ENCODE measurements around the gene MACROD1. TPM values are rescaled to one million over a fixed set of nuclear protein-coding genes. Genes with fewer than 3 reads are reported as not detected.
"Not testable (repeated sequence)": the region's sequence is repeated elsewhere in the genome, so short reads cannot be mapped to it uniquely, and the experiment has no call there.

MACROD1 gene
- total RNA-seq, 8 experiments from 2014 or later = 10.2 to 47.7 (median 16.6) TPM

GRCh38 chr11:63979426-63979825 is 186.5 kb downstream of the MACROD1 start:
- H3K27ac ChIP-seq = no peak overlapping the region
- H3K4me1 ChIP-seq (replicated peaks in 1 of 2) = peaks cover 21 to 23% of the 10 kb centered on the region in 2 donors
- H3K4me3 ChIP-seq = no peak overlapping the region
- in situ Hi-C loops (cut with MboI; ENCODE audit: low pct_unique_long_range_greater_than_20kb in 2 of 9, low sequenced_read_pairs in 9 of 9, unreplicated experiment in 9 of 9) = loop anchor here in 3 of 9 experiments (25.0 kb wide), 1 partner anchor 183 kb away; the partner anchor contains the start of gene MACROD1 (in 3 of the 3)
- WGBS, 10 experiments = 83 to 100% (median 92%) methylated on average over 1 to 2 of the region's 5 CpGs; no CpG with 5 or more reads in 7 of the 10 experiments
- no peak for ATAC-seq (replicated peaks in 6 of 8)

GRCh38 chr11:63978551-63979239 is 187.2 kb downstream of the MACROD1 start:
- H3K27ac ChIP-seq = no peak overlapping the region
- WGBS, 10 experiments = 30 to 83% (median 70%) methylated on average over 1 to 6 of the region's 10 CpGs; no CpG with 5 or more reads in 5 of the 10 experiments
- ATAC-seq (replicated peaks in 6 of 8) = no peak
- in situ Hi-C loops (cut with MboI; ENCODE audit: low pct_unique_long_range_greater_than_20kb in 2 of 9, low sequenced_read_pairs in 9 of 9, unreplicated experiment in 9 of 9) = loop anchor here in 3 of 9 experiments (25.0 kb wide), 1 partner anchor 184 kb away; the partner anchor contains the start of gene MACROD1 (in 3 of the 3)
- peaks cover 21 to 23% of the 10 kb centered on the region in 2 donors for H3K4me1 ChIP-seq (replicated peaks in 1 of 2)
- no peak overlapping the region for H3K4me3 ChIP-seq

GRCh38 chr11:63974259-63975143 is 191.4 kb downstream of the MACROD1 start, which contains the start of gene COX8A:
TSS of gene COX8A (plus strand) at chr11:63974620. CDS start at chr11:63974681, 61 bp downstream.
- WGBS, 10 experiments = 0 to 13% (median 0%) methylated on average over 2 to 22 of the region's 67 CpGs
- H3K4me1 ChIP-seq (replicated peaks in 1 of 2) = peaks cover 21 to 23% of the 10 kb centered on the region in 2 donors
- H3K4me3 ChIP-seq = peak within 1 kb of the TSS; percentile 79 to 90 (median 80)
- peak within 1 kb of the TSS; percentile 96 to 97 for H3K27ac ChIP-seq
- ATAC-seq (replicated peaks in 6 of 8) = peak; percentile 92 to 97 (median 96)
- in situ Hi-C loops (cut with MboI; ENCODE audit: low pct_unique_long_range_greater_than_20kb in 2 of 9, low sequenced_read_pairs in 9 of 9, unreplicated experiment in 9 of 9) = loop anchor here in 4 of 9 experiments (25.0 kb wide), 2 partner anchors 137 to 188 kb away; partner anchors contain the start of genes MACROD1 (in 3 of the 4) and MARK2 (in 1 of the 4)

- ATAC-seq (replicated peaks in 6 of 8); H3K4me3 ChIP-seq: not testable (repeated sequence)
- Histone ChIP-seq H3K4me1 (replicated peaks in 1 of 2) (peaks cover 21 to 23% of the 10 kb centered on the region in 2 donors), H3K27ac (peak overlapping the region in 1 of 2 donors; percentile 17)
- 58 to 100% (median 98%) methylated on average over 1 to 12 of the region's 18 CpGs; no CpG with 5 or more reads in 4 of the 10 experiments for WGBS, 10 experiments
- in situ Hi-C loops (cut with MboI; ENCODE audit: low pct_unique_long_range_greater_than_20kb in 2 of 9, low sequenced_read_pairs in 9 of 9, unreplicated experiment in 9 of 9) = loop anchor here in 1 of 9 experiments (25.0 kb wide), 1 partner anchor 137 kb away; the partner anchor contains the start of gene MARK2
Measured at GRCh38 chr11:63973912-63974258, 192.0 kb downstream of the MACROD1 start.

GRCh38 chr11:63970902-63971301 is 195.0 kb downstream of the MACROD1 start:
- H3K4me3 ChIP-seq = no peak overlapping the region
- no peak for ATAC-seq (replicated peaks in 6 of 8)

GRCh38 chr11:63969461-63969860 is 196.5 kb downstream of the MACROD1 start:
- in situ Hi-C loops (cut with MboI; ENCODE audit: low pct_unique_long_range_greater_than_20kb in 2 of 9, low sequenced_read_pairs in 9 of 9, unreplicated experiment in 9 of 9) = loop anchor here in 1 of 9 experiments (25.0 kb wide), 1 partner anchor 132 kb away; the partner anchor contains the start of gene MARK2
- 60 to 83% (median 75%) methylated on average over 1 to 2 of the region's 2 CpGs; no CpG with 5 or more reads in 5 of the 10 experiments for whole genome bisulfite sequencing, 10 experiments
- ATAC-seq (replicated peaks in 6 of 8) = no peak

More at GRCh38 chr11:63970902-63971301, 195.0 kb downstream of the MACROD1 start:
- in situ Hi-C loops (cut with MboI; ENCODE audit: low pct_unique_long_range_greater_than_20kb in 2 of 9, low sequenced_read_pairs in 9 of 9, unreplicated experiment in 9 of 9) = loop anchor here in 1 of 9 experiments (25.0 kb wide), 1 partner anchor 134 kb away; the partner anchor contains the start of gene MARK2
- peaks cover 7% of the 10 kb centered on the region in 2 donors for H3K4me1 ChIP-seq (replicated peaks in 1 of 2)
- 60 to 100% (median 74%) methylated on average over 1 to 4 of the region's 5 CpGs; no CpG with 5 or more reads in 4 of the 10 experiments for WGBS, 10 experiments
- no peak overlapping the region for H3K27ac ChIP-seq

GRCh38 chr11:63966444-63966843 is 199.5 kb downstream of the MACROD1 start:
- Histone ChIP-seq H3K4me1 (replicated peaks in 1 of 2) (peaks cover 0 to 5% of the 10 kb centered on the region in 2 donors), H3K27ac (no peak overlapping the region), H3K4me3 (no peak overlapping the region)
- no peak for ATAC-seq (replicated peaks in 6 of 8)
- in situ Hi-C loops (cut with MboI; ENCODE audit: low pct_unique_long_range_greater_than_20kb in 2 of 9, low sequenced_read_pairs in 9 of 9, unreplicated experiment in 9 of 9) = loop anchor here in 1 of 9 experiments (25.0 kb wide), 1 partner anchor 129 kb away; the partner anchor contains the start of gene MARK2
- WGBS, 10 experiments = 100% methylated on average over 1 of the region's 1 CpG; no CpG with 5 or more reads in 6 of the 10 experiments

More at GRCh38 chr11:63969461-63969860, 196.5 kb downstream of the MACROD1 start:
- Histone ChIP-seq H3K27ac (no peak overlapping the region), H3K4me1 (replicated peaks in 1 of 2) (no peaks in the 10 kb centered on the region), H3K4me3 (no peak overlapping the region)

- in situ Hi-C loops (cut with MboI; ENCODE audit: low pct_unique_long_range_greater_than_20kb in 2 of 9, low sequenced_read_pairs in 9 of 9, unreplicated experiment in 9 of 9) = loop anchor here in 1 of 9 experiments (25.0 kb wide), 1 partner anchor 127 kb away; the partner anchor contains the start of gene MARK2
- H3K4me3 ChIP-seq; H3K27ac ChIP-seq; H3K4me1 ChIP-seq (replicated peaks in 1 of 2); ATAC-seq (replicated peaks in 6 of 8): not testable (repeated sequence)
- 83 to 100% (median 94%) methylated on average over 1 to 4 of the region's 4 CpGs; no CpG with 5 or more reads in 1 of the 10 experiments for WGBS, 10 experiments
Measured at GRCh38 chr11:63963895-63964294, 202.0 kb downstream of the MACROD1 start.

- H3K27ac ChIP-seq = peak overlapping the region in 1 of 2 donors; percentile 41
- 5 to 79% (median 79%) methylated on average over 4 to 6 of the region's 19 CpGs; no CpG with 5 or more reads in 7 of the 10 experiments for WGBS, 10 experiments
- no peak overlapping the region for H3K4me3 ChIP-seq
- ATAC-seq (replicated peaks in 6 of 8) = peak; percentile 30 to 92 (median 70)
- in situ Hi-C loops (cut with MboI; ENCODE audit: low pct_unique_long_range_greater_than_20kb in 2 of 9, low sequenced_read_pairs in 9 of 9, unreplicated experiment in 9 of 9) = loop anchor here in 1 of 9 experiments (25.0 kb wide), 1 partner anchor 125 kb away; the partner anchor contains the start of gene MARK2
- H3K4me1 ChIP-seq (replicated peaks in 1 of 2) = peaks cover 0 to 8% of the 10 kb centered on the region in 2 donors
Measured at GRCh38 chr11:63961608-63962412, 204.1 kb downstream of the MACROD1 start.

- Histone ChIP-seq H3K4me3 (no peak overlapping the region), H3K4me1 (replicated peaks in 1 of 2) (peaks cover 0 to 8% of the 10 kb centered on the region in 2 donors), H3K27ac (no peak overlapping the region)
- ATAC-seq (replicated peaks in 6 of 8) = no peak
- WGBS, 10 experiments = 73 to 100% (median 90%) methylated on average over 1 to 3 of the region's 5 CpGs; no CpG with 5 or more reads in 7 of the 10 experiments
- in situ Hi-C loops (cut with MboI; ENCODE audit: low pct_unique_long_range_greater_than_20kb in 2 of 9, low sequenced_read_pairs in 9 of 9, unreplicated experiment in 9 of 9) = loop anchor here in 1 of 9 experiments (25.0 kb wide), 1 partner anchor 121 kb away; the partner anchor contains the start of gene MARK2
Measured at GRCh38 chr11:63958008-63958407, 207.9 kb downstream of the MACROD1 start.

GRCh38 chr11:63952570-63952969 is 213.3 kb downstream of the MACROD1 start:
- WGBS, 10 experiments = 80 to 100% (median 80%) methylated on average over 1 to 3 of the region's 4 CpGs; no CpG with 5 or more reads in 6 of the 10 experiments
- ATAC-seq (replicated peaks in 6 of 8) = no peak
- Histone ChIP-seq H3K27ac (no peak overlapping the region), H3K4me1 (replicated peaks in 1 of 2) (no peaks in the 10 kb centered on the region), H3K4me3 (no peak overlapping the region)
- in situ Hi-C loops (cut with MboI; ENCODE audit: low pct_unique_long_range_greater_than_20kb in 2 of 9, low sequenced_read_pairs in 9 of 9, unreplicated experiment in 9 of 9) = loop anchor here in 1 of 9 experiments (25.0 kb wide), 1 partner anchor 115 kb away; the partner anchor contains the start of gene MARK2
